Osteocyte (in vitro differentiated cells): ENCODE results near the gene RPS27. TPM values are rescaled to one million over a fixed set of nuclear protein-coding genes. Genes with fewer than 3 reads are reported as not detected.

Experiments used
- DNase-seq: peaks from one replicate; pipeline ENCODE4 v3.0.0; 2021; ENCODE audit warnings: mixed read lengths; ENCODE audit not compliant: unreplicated experiment; ENCODE audit errors: extremely low spot score
- H3K27ac Mint-ChIP-seq: one replicate; pipeline ENCODE4 v1.8.0; 2021; ENCODE audit warnings: mild to moderate bottlenecking, mixed read lengths; ENCODE audit not compliant: unreplicated experiment
- H3K27me3 Mint-ChIP-seq: one replicate; pipeline ENCODE4 v1.8.0; 2021; ENCODE audit warnings: mixed read lengths; ENCODE audit not compliant: unreplicated experiment
- H3K36me3 Mint-ChIP-seq: one replicate; pipeline ENCODE4 v1.8.0; 2021; ENCODE audit warnings: mixed read lengths; ENCODE audit not compliant: unreplicated experiment
- H3K4me1 Mint-ChIP-seq: one replicate; pipeline ENCODE4 v1.8.0; 2021; ENCODE audit warnings: mixed read lengths; ENCODE audit not compliant: unreplicated experiment
- H3K4me3 Mint-ChIP-seq: one replicate; pipeline ENCODE4 v1.8.0; 2021; ENCODE audit warnings: mild to moderate bottlenecking, moderate library complexity, mixed read lengths; ENCODE audit not compliant: unreplicated experiment
- H3K9me3 Mint-ChIP-seq: one replicate; pipeline ENCODE4 v1.8.0; 2021; ENCODE audit warnings: mixed read lengths; ENCODE audit not compliant: unreplicated experiment
- total RNA-seq: library from RNA; stranded (reverse); gene quantifications from 2 replicates; pipeline ENCODE4 v1.2.1, GENCODE V29; 2021
- TF ChIP-seq, protein P1 (sequence below): fragments of 200-600 bp; sonication (generic); IDR thresholded peaks from 2 replicates; pipeline ENCODE4 v1.5.0; 2021; ENCODE audit warnings: antibody characterized with exemption, mild to moderate bottlenecking, moderate library complexity

The RPS27 gene
- total RNA-seq, 1 donor from 2014 or later: 1,797 TPM

DNA sequence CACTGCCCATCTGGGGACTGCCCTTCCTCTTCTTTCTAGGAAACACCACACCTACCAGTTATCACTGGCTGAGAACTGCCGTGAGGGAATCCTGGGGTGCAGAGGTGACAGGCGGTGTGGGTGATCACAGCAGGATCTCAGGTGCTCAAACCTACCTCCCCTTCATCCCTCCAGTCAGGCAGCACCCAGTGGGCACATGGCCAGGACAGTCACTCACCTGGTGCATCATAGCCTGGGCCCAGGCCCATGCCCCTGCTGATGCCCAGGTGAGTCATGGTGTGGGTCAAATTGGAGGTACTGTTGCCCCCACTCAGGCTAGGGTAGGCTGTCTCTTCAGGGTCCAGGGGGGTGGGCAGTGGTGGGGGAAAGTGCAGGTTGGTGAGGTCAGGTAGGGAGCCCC, 38.8 kb upstream of the RPS27 start:
- Mint-ChIP-seq H3K36me3 (peaks cover 30% of the 10 kb centered on the region), H3K4me3 (no peak overlapping the region), H3K4me1 (peaks cover 11% of the 10 kb centered on the region), H3K27ac (no peak overlapping the region), H3K27me3 (no peaks in the 10 kb centered on the region), H3K9me3 (no peaks in the 10 kb centered on the region)
- TF ChIP-seq, protein P1, sequence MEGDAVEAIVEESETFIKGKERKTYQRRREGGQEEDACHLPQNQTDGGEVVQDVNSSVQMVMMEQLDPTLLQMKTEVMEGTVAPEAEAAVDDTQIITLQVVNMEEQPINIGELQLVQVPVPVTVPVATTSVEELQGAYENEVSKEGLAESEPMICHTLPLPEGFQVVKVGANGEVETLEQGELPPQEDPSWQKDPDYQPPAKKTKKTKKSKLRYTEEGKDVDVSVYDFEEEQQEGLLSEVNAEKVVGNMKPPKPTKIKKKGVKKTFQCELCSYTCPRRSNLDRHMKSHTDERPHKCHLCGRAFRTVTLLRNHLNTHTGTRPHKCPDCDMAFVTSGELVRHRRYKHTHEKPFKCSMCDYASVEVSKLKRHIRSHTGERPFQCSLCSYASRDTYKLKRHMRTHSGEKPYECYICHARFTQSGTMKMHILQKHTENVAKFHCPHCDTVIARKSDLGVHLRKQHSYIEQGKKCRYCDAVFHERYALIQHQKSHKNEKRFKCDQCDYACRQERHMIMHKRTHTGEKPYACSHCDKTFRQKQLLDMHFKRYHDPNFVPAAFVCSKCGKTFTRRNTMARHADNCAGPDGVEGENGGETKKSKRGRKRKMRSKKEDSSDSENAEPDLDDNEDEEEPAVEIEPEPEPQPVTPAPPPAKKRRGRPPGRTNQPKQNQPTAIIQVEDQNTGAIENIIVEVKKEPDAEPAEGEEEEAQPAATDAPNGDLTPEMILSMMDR: no peak
- DNase-seq: no peak

DNA sequence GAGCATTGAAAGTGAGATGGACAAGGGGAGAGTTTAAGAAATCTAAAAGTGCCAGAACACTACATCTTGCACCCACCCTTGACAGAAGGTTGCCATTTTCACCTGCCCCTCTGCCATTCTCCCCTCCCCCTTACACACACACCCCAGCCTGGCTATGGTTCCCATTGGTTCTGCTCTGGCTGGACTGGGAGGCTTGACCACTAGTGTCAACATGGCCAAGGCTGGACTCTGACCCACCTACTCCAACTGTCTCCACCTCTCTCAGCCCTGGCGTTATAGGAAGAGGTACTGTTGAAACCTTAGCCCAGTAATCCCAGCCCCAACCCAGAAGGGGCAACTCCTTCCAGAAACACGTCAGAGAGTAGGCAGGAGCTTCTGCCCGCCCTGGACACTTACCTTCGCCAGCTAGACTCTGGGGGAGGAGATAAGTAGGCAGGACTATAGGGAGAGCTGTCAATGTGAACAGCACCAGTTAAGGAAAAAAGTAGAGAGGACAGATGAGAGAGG, 36.6 kb upstream of the RPS27 start:
- H3K4me3 Mint-ChIP-seq: no peak overlapping the region
- peaks cover 28% of the 10 kb centered on the region for H3K36me3 Mint-ChIP-seq
- no peak for DNase-seq

DNA sequence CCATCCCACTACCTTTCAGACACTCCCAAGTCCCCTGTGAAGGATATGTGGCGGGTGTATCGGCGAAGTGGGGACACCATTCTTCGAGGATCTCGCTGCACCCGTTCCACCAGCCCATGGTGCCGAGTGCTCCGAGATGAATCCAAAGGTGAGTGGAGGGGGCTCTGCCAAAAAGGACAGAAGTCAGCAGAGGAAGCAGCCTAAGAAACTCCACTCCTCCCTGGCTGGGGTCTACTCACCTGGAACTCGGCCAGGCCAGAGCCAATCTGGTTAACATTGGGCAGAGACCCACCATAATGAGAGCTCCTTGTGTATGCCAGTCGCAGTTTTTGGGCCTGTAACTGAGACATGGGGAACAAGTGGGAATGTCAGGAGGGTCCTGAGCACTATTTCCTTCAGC, 35.7 kb upstream of the RPS27 start:
- no peaks in the 10 kb centered on the region for H3K27me3 Mint-ChIP-seq
- no peaks in the 10 kb centered on the region for H3K9me3 Mint-ChIP-seq

More for the DNA sequence above, 36.6 kb upstream of the RPS27 start:
- TF ChIP-seq, protein P1: no peak
- Mint-ChIP-seq H3K4me1 (peaks cover 23% of the 10 kb centered on the region), H3K27ac (peak overlapping the region; percentile 50), H3K27me3 (no peaks in the 10 kb centered on the region), H3K9me3 (no peaks in the 10 kb centered on the region)

DNA sequence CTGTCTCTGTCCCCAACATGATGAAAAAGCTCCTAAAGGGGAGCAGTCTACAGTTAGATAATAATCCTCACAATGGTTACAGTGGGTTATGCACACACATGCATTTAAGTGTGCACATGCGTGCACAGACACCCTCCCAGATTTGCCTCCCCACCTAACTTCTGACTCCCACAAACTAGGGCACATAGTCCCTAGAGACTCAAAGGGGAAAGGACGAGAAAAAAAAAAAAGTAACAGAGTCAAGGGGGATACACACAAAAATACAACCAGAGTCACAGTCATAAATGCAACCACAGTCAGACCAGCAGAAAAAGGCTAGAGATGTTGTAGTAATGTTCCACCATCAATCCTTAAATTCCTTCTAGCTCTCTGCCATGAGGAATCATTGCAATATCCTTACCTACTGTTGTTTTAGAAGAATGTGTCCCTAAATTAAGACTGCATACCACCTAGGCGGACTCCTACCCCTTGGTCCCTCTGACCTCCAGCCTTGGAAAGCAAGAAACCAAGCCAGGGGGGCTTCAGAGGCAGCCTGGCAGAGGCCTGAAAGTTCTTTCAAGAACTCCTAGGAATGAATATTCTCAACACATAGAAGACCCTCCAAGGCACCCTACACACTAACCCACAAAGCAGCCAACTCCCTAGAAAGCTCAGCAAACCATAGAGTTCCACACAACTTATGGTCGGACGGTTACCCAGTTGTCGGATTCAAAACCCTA, 33.4 kb upstream of the RPS27 start:
- Mint-ChIP-seq H3K4me1 (peaks cover 41% of the 10 kb centered on the region), H3K36me3 (peaks cover 18% of the 10 kb centered on the region)

More for the DNA sequence above, 35.7 kb upstream of the RPS27 start:
- no peak overlapping the region for H3K27ac Mint-ChIP-seq
- peaks cover 30% of the 10 kb centered on the region for H3K4me1 Mint-ChIP-seq
- TF ChIP-seq, protein P1: no peak
- peaks cover 31% of the 10 kb centered on the region for H3K36me3 Mint-ChIP-seq
- no peak for DNase-seq
- H3K4me3 Mint-ChIP-seq: no peak overlapping the region

DNA sequence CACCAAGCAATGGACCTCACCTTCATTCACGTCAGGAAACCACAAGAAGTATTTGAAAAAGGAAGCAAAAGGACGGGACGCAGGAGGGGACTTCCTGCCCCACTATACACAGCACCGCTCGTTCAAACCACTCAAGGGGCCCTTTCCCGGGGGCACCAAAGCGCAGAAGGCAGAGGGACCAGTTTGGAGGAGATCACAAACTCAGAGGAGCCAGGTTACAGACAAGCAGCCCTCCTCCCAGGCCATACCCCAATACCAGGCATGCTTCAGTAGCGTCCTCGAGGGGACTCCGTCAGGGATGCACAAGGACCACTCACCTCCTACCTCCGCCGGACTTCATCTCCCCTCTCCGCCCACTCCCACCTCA, 32.8 kb upstream of the RPS27 start:
- Mint-ChIP-seq H3K27me3 (no peaks in the 10 kb centered on the region), H3K9me3 (no peaks in the 10 kb centered on the region), H3K27ac (peak overlapping the region; percentile 96), H3K4me3 (peak overlapping the region; percentile 96), H3K4me1 (peaks cover 47% of the 10 kb centered on the region), H3K36me3 (peaks cover 14% of the 10 kb centered on the region)
- DNase-seq: no peak
- TF ChIP-seq, protein P1: peak; percentile 15

More for the DNA sequence above, 33.4 kb upstream of the RPS27 start:
- TF ChIP-seq, protein P1: no peak
- H3K27me3 Mint-ChIP-seq: no peaks in the 10 kb centered on the region
- H3K27ac Mint-ChIP-seq: peak overlapping the region; percentile 96
- H3K4me3 Mint-ChIP-seq: peak overlapping the region; percentile 96
- H3K9me3 Mint-ChIP-seq: no peaks in the 10 kb centered on the region
- no peak for DNase-seq
